HG03108 (cell line): ENCODE data around the gene STT3B.

Source experiments
- ATAC-seq: cut with Tn5 transposase; IDR thresholded peaks from one replicate; pipeline ENCODE4 v1.9.1; 2021; ENCODE audit warnings: moderate library complexity; ENCODE audit not compliant: unreplicated experiment

STT3B gene

DNA sequence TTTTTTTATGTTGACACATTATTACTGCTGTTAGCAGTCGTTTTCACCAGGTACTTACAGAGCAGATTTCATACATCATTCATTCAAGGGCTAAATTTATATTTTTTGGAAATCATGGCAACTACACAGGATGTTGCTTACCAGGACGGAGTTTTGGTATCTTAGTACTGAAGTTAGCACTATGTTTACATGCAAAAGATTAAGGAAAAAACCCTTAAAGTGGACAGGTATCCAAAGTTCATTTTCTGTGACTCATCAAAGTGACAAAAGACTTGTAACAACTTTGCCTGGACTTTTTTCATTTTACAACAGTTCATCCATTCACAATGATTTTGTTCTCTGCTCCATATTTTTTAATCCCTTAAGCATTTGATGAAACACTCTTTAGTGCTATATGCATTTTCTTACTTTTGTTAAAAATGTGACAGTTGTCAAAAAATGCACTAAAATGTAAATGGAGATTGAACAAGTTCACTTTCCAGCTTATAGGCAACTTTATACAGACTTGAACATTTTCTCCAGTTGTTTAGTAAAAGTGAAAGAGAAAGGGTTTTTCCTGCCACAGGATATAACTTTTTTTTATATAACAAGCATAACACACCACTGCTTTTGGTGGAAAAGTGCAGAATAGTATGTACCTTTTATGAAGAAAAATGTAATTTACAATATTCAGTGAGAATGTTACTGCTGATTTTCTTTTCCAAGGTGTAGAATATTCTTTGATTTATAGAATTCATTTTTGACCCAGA lies 104.1 kb downstream of the STT3B start:
- no peak for ATAC-seq

DNA sequence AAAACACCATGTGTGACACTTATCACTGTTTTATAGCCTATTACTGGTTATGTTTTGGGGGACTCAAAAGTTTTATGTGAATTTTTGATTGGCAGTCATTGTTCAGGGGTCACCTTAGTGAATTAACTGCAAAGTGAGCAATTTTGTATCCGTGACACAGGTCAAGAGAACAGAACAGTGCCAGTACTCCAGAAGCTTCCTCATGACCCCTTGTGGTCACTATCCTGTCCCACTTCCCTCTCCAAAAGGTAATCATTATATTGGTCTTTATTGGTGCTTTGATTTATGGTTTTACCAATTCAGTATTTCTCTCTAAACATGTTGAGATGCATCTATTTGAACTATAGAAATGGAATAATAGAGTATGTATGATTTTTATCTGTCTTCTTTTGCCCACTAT lies 107.1 kb downstream of the STT3B start:
- no peak for ATAC-seq

DNA sequence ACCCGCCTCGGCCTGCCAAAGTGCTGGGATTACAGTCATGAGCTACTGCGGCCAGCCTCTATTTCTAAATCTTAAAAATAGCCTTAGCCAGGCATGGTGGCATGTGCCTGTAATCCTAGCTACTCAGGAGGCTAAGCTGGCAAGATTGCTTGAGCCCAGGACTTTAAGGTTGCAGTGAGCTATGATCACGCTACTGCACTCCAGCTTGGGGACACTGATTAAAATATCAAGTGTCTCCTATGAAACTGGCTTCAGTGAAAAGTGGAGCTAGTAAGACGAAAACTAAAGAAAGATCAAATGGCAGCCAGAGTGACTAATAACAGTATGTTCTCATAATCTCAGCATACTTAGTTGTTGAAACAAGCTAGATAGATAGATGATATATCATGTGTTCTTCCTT lies 112.5 kb downstream of the STT3B start:
- ATAC-seq, result no peak

DNA sequence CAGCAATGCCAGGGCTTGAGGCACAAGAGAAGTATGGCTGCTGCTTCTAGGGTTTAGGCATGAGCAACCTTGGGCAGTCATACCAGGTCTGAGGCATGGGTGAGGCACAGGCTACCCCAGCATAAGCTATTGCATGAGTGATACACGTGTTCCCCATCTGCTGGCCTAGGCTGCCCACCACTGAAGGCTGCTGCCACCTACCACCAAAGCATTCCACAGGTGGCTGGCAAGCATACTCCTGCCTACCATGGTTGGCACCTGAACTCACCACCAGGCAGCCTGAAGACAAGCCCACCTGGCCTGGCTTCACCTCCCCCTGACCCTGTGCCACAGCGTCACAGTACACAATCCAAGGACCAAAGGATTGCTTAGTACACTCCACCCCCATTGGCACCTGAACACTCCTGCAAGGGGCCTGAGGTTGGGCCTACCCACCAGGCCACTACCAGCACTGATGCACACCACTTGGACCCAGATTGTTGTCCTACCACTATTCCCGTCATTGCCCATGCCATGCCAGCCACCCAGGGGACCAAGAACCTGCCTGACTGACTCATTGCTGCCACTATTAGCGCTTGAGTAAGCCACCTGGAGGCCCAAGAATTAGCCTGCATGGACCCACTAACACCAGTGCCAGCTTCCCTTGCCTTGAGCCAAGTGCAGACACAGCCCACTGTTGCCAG lies 115.7 kb downstream of the STT3B start:
- ATAC-seq, result no peak

DNA sequence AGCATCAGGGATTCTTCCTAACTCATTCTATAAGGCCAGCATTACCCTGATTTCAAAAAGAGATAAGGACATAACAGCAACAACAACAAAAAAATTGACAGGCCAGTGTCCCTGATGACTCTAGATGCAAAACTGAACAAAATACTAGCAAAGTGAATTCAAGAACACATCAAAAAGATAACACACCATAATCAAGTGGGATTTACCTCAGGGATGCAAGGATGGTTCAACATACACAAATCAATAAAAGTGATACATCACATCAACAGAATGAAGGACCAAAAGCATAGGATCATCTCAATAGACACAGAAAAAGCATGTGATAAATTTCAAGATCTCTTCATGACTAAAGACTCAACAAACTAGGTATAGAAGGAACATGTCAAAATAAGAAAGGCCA lies 119.6 kb downstream of the STT3B start:
- no peak for ATAC-seq

DNA sequence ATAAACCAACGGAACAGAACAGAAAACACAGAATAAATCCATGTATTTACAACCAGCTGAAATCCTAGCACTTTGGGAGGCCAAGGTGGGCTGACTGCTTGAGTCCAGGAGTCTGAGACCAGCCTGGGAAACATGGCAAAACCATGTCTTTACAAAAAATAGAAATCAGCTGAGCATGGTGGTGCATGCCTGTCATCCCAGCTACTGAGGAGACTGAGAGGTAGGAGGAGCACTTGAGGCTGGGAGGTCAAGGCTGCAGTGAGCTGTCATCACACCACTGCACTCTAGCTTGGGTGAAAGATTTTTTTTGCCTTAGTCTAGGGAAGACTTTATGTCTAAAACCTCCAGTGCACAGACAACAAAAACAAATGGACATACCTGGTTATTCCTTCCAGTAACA lies 120.7 kb downstream of the STT3B start:
- ATAC-seq, result no peak

DNA sequence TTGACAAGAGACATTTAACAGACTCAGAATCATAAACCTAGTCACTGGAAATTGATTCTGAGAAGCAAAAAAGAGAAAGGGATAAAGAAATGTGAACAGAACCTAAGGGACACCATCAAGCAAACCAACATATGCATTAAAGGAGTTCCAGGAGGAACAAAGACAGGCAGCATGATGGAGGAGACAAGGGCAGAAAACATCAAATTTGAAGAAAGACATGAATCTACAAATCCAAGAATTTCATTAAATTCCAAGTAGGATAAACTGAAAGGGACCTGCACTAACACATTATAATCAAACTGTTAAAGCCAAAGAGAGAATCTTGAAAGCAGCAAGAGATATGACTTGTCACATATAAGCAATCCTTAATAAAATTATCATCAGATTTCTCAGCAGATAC lies 122.3 kb downstream of the STT3B start:
- no peak for ATAC-seq

DNA sequence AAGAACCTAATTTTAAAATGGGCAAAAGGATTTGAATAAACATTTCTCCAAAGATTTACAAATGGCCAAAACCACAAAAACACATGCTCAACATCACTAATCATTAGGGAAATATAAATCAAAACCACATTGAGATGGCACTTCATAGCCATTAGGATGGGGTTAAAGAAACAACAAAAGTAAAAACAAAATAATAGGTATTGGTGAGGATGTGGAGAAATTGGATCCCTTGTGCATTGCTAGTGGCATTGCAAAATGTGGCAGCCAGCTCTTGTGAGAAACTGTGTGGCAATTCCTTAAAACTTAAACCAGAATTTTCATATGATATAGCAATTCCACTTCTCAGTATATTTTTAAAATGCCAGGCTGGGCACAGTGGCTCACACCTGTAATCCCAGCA lies 126.5 kb downstream of the STT3B start:
- ATAC-seq, result no peak

DNA sequence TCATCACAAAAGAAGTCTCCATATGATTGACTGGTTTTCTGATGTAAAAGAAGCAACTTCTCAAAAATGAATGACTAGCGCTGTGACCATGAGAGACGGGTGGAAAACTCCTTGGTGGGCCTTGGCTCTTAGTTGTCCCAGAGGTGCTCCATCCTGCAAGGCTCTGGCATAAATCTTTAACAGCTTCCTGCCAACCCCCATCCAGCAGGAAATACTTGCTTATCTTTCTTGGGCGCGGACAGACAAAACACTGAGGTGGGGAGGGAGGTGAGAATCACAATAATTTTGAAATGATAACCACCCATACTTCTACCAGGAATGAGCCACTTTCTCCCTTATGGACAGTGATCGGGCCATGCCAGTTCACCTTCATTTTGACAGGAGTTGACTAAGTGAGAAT lies 128.6 kb downstream of the STT3B start:
- no peak for ATAC-seq

DNA sequence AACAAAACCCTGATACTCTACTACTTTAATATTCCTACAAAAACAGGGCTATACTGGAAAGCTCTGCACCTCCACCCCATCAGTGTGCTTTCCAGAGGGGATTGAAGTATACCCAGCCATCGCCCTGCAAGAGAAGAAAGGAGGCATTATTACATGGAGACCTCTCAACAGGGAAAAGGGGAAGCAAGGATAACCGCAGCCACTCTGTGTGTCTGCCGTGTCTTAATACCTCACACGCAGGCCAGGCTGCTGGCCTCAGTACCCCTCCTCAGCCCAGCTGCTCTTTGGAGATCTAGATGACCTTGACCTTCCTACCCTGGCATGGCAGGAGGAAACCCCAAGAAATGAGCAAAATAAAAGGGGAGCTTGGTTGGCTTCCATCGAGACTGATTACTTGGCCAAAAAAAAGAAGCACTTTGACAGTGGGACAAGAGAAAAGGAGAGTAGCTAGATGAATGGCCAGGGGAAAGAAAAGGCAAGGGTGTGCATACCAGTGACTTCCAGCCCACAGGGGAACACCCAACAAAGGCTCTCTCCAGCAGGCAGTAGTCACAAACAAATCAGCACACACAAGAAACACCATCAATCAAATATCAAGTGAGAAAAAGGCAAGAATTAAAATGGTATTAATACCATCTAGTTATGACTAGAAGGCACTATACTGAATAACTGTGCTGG lies 129.4 kb downstream of the STT3B start:
- ATAC-seq, result no peak

DNA sequence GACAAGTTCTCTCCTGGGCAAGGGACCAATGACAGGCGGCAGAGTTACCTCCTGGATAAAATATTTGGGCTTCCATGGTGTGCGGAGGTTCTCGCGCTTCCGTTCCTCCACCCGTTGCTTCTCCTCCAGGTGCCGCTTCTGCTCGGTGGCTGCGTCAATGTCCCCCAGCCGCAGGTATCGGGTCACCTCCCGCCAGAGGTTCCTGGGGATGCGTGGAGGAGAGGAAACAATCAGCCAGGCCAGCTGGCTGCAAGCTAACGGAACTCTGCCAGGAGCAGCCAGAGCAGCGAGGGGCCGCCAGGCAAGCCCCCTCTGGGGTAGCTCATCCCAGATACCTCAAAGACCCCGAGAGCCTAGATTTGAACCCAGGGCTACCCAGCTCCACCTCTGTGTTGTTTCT lies 131.3 kb downstream of the STT3B start:
- no peak for ATAC-seq

DNA sequence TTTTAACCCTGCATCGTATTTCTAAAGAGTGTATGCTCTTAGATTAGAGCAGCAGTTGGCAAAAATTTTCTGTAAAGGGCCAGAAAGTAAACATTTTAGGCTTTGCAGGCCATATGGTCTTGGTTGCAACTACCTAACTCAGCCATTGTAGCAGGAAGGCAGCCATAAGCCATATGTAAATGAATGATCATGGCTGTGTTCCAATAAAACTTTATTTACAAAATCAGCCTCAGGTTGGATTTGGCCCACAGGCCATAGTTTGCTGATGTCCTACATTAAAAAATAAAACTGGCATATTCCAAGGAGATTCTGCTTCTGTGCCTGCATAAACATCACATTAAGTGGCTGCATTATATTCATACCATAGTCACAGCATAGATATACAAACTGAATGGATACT lies 134.9 kb downstream of the STT3B start:
- ATAC-seq, result no peak

DNA sequence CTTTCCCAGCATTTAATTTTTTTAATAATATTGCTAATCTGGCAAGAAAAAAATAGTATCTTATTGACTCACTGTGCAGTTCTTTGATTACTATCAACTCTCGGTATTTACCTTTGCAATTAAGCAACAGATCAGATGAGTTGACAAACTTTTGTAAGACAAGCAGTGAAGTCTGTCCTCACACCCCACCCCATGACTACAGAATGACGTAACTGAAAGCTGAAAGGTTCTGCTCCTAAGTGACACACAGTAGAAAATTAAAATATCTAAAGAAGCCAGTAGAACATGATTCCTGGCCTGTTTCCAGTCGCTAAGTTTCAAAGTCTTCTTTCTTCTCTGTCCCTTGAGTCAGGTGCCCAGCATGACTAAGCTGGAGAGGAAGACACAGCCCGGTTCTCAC lies 135.5 kb downstream of the STT3B start:
- ATAC-seq, result no peak

DNA sequence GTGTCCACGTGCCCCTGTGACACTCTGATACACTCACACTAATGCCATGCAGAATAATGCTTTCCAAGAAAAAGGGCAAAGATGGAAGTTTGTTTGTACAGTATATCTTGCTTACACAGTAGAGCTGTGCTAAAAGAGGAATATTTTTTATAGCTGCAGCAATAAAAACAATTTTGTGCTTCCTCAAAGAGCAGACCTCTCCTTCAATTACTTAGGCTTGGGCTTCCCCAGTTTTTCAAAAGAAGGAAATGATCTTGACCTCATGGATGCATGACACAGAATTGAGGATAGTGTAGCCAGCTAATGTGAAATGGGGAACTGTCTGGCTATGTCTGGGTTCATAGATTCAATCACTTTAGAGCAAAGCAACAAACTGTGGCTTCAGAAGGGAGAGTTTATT lies 137.4 kb downstream of the STT3B start:
- no peak for ATAC-seq

DNA sequence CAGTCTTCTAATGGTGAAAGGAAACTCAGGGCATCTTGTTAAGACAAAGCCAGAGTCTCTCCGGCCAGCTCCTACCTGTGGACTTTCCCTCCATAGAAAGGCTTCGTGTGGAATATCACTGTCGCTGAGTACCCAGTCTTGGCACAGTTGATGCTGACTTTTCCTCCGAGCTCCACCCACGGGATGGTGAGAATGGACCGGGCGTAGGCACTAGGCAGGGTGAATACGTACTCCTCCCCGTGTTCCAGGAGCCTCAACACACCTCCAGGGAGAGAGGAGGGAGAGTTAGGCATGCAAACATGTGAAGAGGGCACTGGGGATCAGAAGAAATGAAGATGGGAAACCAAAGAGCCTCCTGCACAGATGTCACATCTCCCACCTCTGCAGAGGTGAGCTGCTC lies 138.0 kb downstream of the STT3B start:
- ATAC-seq, result no peak

DNA sequence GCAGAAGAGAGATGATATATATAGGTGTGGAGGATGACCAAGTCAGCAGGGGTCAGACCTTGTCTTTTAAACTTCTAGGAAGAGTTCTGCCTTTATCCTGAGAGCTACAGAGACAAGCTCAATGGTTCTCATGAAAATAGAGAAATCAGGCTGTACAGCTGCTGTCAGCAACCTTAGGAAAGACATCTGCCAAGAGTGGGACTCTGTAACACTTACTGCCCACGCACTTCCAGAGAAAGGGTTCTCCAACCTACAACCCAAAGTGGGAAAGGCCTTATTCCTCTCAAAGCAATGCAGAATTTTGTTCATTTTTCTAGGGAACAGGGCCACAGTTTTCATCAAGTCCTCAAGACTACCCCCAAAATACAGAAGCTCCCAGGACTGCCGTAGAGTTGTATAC lies 138.7 kb downstream of the STT3B start:
- no peak for ATAC-seq

DNA sequence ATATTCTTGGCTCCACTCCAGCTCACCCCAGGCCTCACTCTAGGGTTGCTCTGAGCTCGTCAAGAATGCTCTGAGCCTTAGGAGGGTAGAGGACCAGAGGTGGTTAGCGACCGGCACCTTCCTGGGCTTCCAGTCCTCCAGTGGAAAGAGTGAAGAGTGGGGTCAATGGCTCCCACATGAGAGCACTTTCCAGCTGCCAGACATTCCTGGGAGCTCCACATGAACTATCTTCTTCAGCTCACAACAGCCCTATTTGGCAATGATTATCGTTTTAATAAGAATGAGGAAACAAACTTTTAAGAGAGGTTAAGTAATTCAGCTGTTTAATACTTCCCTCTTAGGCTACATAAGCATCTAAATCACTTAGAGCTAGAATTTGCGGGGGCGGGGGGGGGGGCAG lies 139.3 kb downstream of the STT3B start:
- ATAC-seq, result no peak

DNA sequence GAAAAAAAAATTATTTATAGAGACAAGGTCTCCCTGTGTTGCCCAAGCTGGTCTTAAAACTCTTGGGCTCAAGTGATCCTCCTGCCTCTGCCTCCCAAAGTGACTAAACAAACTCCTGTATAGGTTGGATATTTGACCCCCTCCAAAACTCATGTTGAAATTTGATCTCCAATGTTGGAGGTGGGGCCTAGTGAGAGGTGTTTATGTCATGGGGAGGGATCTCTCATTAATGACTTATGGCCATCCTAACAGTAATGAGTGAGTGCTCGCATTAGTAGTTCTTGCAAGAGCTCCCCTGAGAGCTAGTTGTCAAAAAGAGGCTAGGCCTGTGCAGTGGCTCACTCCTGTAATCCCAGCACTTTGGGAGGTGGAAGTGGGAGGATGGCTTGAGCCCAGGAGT lies 141.2 kb downstream of the STT3B start:
- no peak for ATAC-seq

DNA sequence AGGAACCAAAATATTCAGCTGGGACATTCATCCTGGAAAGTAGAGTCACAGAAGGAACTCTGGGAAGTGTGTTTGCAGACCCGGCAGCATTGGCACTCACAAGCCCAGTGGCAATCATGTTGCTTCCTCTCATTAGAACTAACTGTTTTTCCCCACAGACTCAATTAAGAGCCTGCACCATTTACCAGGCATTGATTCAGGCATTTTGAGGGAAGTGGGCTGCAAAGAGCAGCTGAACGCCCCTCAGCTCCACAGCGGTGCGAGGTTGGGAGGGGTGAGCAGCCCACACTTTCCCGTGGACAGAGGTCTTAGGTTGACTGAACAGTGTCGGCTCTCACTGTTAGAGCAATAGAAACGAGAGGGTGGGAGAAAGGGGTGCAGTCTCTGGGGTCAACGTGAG lies 143.8 kb downstream of the STT3B start:
- no peak for ATAC-seq

DNA sequence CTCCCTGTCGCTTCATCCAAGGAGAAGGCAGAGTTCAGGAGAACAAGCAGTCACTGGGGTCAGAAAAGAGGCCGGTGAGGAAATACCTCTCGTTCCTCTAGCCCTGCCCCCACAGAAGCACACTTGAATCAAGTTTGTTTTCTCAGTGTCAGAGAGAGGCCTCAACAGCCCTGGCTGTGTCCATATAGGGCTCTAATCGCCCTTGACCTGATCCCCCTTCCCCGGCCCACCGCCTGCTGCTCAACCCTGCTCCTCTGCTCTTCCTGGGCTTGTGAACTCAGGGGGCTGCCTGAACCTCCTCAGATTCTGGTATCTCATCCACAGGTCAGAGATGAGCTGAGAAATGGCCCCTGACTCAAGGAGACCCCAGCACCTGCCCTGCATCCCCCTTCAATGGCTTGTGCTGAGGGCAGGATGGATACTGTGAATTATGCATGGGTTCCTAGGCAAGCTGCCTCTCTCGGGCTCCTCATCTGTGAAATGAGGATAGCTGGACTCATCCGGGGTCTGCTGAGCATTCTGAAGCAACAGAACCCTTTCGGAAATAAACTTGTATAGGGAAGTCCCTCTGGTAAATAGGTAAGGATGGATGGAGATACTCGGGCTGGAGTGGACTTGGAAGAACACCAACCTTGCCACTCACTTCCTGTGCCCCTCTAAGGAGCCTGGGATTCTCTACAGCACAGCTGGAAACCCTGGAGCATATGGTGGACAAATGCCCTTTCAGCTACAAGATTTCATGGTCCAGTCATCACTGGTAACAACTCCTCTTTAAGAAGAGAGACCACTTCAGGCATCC lies 147.5 kb downstream of the STT3B start:
- no peak for ATAC-seq
